ENCODE data around the gene UBN1. TPM values are rescaled to one million over a fixed set of nuclear protein-coding genes. Genes with fewer than 3 reads are reported as not detected.

UBN1 gene
- total RNA-seq, 5 donors from 2014 or later (not counting 1 experiment from before 2014, with no cell fraction given) = 41.8 to 53.7 (median 48.2) TPM

DNA sequence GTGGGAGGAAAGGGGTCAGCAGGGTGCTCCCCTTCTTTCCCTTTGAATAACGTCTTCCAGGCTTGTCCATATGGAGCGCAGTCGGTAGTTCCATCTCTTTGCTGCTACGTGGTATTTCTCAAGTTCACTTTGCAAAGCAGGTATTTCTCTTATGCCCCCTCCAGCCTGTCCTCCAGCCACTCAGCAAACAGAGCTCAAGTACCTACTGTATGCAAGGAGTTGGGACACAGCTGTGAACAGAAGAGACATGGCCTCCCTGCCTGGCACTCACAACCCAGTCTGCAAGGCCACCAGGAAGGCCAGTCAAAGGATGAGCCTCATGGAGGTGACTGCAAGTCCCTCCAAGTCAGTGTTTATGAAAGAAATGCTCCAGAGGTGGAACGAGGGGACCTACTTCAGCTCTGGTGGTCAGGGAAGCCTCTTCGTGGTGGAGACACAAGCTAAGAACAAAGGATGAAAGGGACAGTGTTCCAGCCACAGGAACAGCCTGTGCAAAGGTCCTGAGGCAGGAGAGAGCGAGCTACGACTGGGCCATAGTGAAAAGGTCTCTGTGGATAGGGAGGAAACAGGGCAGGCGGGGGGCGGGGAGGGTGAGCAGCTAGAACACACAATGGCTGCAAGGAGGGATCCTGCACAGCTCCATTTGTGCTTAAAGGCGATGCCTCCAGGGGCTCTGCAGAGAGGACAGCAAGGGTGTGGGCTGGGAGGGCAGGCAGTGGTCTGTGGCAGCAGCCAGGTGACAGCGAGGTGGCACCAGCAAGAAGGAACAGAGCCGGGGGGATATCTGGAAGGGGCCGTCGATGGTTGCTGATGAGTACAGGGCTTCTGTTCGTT is 57.0 kb downstream of the UBN1 start:
- Histone ChIP-seq H3K27ac (ENCODE audit: low read length) (no peak overlapping the region), H3K36me3 (ENCODE audit: control insufficient read depth in 2 of 2, extremely low read depth in 1 of 2, insufficient read depth in 1 of 2, low read length in 1 of 2) (no peaks in the 10 kb centered on the region), H3K9me3 (no peaks in the 10 kb centered on the region), H3K27me3 (replicated peaks in 1 of 2; ENCODE audit: control insufficient read depth in 2 of 2, extremely low read depth in 1 of 2, insufficient read depth in 2 of 2, low read length in 1 of 2) (peaks cover 0 to 43% of the 10 kb centered on the region in 2 experiments), H3K4me3 (ENCODE audit: control insufficient read depth in 1 of 2, extremely low read depth in 1 of 2, low read length in 1 of 2) (no peak overlapping the region), H3K4me1 (ENCODE audit: control insufficient read depth in 1 of 2, extremely low read depth in 1 of 2, insufficient read depth in 2 of 2, low read length in 2 of 2) (no peaks in the 10 kb centered on the region)
- ChIA-PET POLR2A (no interaction called here), CTCF (no interaction called here)
- ATAC-seq (replicated peaks in 1 of 4) (no peak), DNase-seq (no peak)
- H3K27ac Mint-ChIP-seq = no peak overlapping the region
- WGBS (ENCODE audit: insufficient coverage) = 75% methylated on average over 14 of the region's 16 CpGs
- no peaks in the 10 kb centered on the region for H3K9me3 Mint-ChIP-seq
- no peaks in the 10 kb centered on the region for H3K4me1 Mint-ChIP-seq
- H3K27me3 Mint-ChIP-seq = peaks cover 24 to 40% of the 10 kb centered on the region in 2 donors
- no peaks in the 10 kb centered on the region for H3K36me3 Mint-ChIP-seq
- no peak overlapping the region for H3K4me3 Mint-ChIP-seq

DNA sequence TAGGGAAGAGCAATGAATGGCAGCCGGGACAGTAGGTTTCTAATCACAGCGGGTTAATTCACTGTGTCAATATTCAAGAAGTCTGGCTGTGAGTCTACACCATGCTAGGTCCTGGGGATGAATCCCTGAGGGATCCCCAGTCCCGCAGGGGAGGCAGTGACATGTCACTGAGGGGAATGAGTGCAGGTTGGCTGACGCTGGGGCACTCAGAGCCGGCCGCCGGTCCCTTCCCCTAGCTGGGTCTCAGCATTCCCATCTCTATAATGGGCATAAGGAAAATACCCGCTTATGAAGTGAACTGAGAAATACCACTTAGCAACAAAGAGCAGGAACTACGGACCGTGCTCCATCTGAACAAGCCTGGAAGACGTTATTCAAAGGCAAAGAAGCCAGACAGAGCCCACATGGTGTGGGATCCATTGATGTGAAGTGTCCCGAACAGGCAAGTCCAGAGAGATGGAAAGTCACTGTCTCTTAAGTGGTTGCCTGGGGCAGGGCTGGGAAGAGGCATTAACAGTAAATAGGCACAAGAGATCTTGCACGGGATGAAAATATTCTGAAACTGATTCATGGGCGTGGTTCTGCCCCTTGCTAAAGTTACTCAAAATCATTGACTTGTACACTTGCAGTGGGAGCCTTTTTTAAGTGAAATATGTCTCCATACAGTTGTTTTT is 57.8 kb downstream of the UBN1 start:
- H3K4me1 Mint-ChIP-seq = no peaks in the 10 kb centered on the region
- 89% methylated on average over 10 of the region's 14 CpGs for WGBS (ENCODE audit: insufficient coverage)
- H3K27me3 Mint-ChIP-seq = peaks cover 24 to 35% of the 10 kb centered on the region in 2 donors
- Histone ChIP-seq H3K4me3 (ENCODE audit: control insufficient read depth in 1 of 2, extremely low read depth in 1 of 2, low read length in 1 of 2) (no peak overlapping the region), H3K4me1 (ENCODE audit: control insufficient read depth in 1 of 2, extremely low read depth in 1 of 2, insufficient read depth in 2 of 2, low read length in 2 of 2) (no peaks in the 10 kb centered on the region), H3K27ac (ENCODE audit: low read length) (no peak overlapping the region), H3K9me3 (no peaks in the 10 kb centered on the region), H3K27me3 (replicated peaks in 1 of 2; ENCODE audit: control insufficient read depth in 2 of 2, extremely low read depth in 1 of 2, insufficient read depth in 2 of 2, low read length in 1 of 2) (peaks cover 0 to 43% of the 10 kb centered on the region in 2 experiments), H3K36me3 (ENCODE audit: control insufficient read depth in 2 of 2, extremely low read depth in 1 of 2, insufficient read depth in 1 of 2, low read length in 1 of 2) (no peaks in the 10 kb centered on the region)
- CTCF ChIA-PET = no interaction called here
- no peaks in the 10 kb centered on the region for H3K36me3 Mint-ChIP-seq
- no peak overlapping the region for H3K4me3 Mint-ChIP-seq
- ATAC-seq (replicated peaks in 1 of 4) (no peak), DNase-seq (no peak)
- no peak overlapping the region for H3K27ac Mint-ChIP-seq
- no peaks in the 10 kb centered on the region for H3K9me3 Mint-ChIP-seq
- POLR2A ChIA-PET = no interaction called here

DNA sequence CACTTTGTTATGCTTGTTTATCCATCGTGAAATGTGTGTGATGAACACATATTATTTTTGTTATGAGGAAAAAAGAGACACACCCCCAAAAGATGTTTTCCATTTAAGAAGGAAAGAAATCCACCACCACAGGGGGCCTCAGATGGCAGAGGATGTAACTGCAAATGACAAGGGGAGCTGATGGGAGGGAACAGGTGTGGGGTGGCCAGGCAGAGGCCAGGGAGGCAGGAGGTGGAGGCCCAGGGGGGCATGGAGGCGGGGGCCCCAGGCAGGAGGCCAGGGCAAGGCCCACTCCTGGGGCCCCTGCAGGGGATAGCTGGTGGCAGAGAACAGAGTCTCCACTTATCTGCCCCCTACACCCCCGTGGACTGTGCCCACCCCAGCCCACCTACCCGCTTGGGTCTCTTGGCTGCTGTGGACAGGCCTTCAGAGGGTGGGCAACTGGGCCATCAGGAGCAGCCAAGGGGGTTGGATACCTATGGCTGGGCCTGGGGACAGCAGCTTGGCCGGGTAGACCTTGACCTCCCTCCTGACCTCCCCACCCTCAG is 61.6 kb downstream of the UBN1 start:
- no peaks in the 10 kb centered on the region for H3K9me3 Mint-ChIP-seq
- no peaks in the 10 kb centered on the region for H3K36me3 Mint-ChIP-seq
- H3K4me3 Mint-ChIP-seq = no peak overlapping the region
- no peak overlapping the region for H3K27ac Mint-ChIP-seq
- WGBS (ENCODE audit: insufficient coverage) = 40% methylated on average over 1 of the region's 5 CpGs
- ATAC-seq (replicated peaks in 1 of 4) (no peak), DNase-seq (no peak)
- Histone ChIP-seq H3K27me3 (replicated peaks in 1 of 2; ENCODE audit: control insufficient read depth in 2 of 2, extremely low read depth in 1 of 2, insufficient read depth in 2 of 2, low read length in 1 of 2) (peaks cover 0 to 35% of the 10 kb centered on the region in 2 experiments), H3K9me3 (no peaks in the 10 kb centered on the region), H3K4me3 (ENCODE audit: control insufficient read depth in 1 of 2, extremely low read depth in 1 of 2, low read length in 1 of 2) (no peak overlapping the region), H3K36me3 (ENCODE audit: control insufficient read depth in 2 of 2, extremely low read depth in 1 of 2, insufficient read depth in 1 of 2, low read length in 1 of 2) (no peaks in the 10 kb centered on the region), H3K27ac (ENCODE audit: low read length) (no peak overlapping the region), H3K4me1 (ENCODE audit: control insufficient read depth in 1 of 2, extremely low read depth in 1 of 2, insufficient read depth in 2 of 2, low read length in 2 of 2) (no peaks in the 10 kb centered on the region)
- ChIA-PET CTCF (no interaction called here), POLR2A (no interaction called here)
- H3K27me3 Mint-ChIP-seq = peaks cover 19 to 20% of the 10 kb centered on the region in 2 donors
- H3K4me1 Mint-ChIP-seq = no peaks in the 10 kb centered on the region

DNA sequence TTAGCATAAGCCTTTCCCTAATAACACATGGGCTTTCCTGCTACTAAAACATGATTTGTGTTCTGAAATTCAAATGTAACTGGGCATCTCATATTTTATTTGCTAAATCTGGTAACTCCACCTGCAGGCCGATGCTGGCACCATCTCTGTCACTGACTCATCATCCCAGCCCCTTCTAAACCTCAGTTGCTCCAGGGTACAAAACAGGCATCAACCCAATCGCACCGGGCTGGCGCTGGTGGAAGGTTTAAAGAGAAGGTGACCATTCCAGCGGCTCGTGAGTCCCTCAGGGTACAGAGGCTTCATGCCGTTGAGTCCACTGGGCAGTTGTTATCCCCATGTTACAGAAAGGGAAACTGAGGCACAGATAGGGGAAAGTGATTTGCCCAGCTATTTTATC is 62.5 kb downstream of the UBN1 start:
- 80% methylated on average over 1 of the region's 7 CpGs for WGBS (ENCODE audit: insufficient coverage)
- Mint-ChIP-seq H3K27me3 (peaks cover 10 to 14% of the 10 kb centered on the region in 2 donors), H3K27ac (no peak overlapping the region), H3K4me1 (no peaks in the 10 kb centered on the region), H3K4me3 (no peak overlapping the region), H3K36me3 (no peaks in the 10 kb centered on the region), H3K9me3 (no peaks in the 10 kb centered on the region)
- Histone ChIP-seq H3K9me3 (no peaks in the 10 kb centered on the region), H3K36me3 (ENCODE audit: control insufficient read depth in 2 of 2, extremely low read depth in 1 of 2, insufficient read depth in 1 of 2, low read length in 1 of 2) (no peaks in the 10 kb centered on the region), H3K27ac (ENCODE audit: low read length) (no peak overlapping the region), H3K4me3 (ENCODE audit: control insufficient read depth in 1 of 2, extremely low read depth in 1 of 2, low read length in 1 of 2) (no peak overlapping the region), H3K27me3 (replicated peaks in 1 of 2; ENCODE audit: control insufficient read depth in 2 of 2, extremely low read depth in 1 of 2, insufficient read depth in 2 of 2, low read length in 1 of 2) (peaks cover 0 to 36% of the 10 kb centered on the region in 2 experiments), H3K4me1 (ENCODE audit: control insufficient read depth in 1 of 2, extremely low read depth in 1 of 2, insufficient read depth in 2 of 2, low read length in 2 of 2) (no peaks in the 10 kb centered on the region)
- ATAC-seq (replicated peaks in 1 of 4) (no peak), DNase-seq (no peak)
- ChIA-PET CTCF (no interaction called here), POLR2A (no interaction called here)

DNA sequence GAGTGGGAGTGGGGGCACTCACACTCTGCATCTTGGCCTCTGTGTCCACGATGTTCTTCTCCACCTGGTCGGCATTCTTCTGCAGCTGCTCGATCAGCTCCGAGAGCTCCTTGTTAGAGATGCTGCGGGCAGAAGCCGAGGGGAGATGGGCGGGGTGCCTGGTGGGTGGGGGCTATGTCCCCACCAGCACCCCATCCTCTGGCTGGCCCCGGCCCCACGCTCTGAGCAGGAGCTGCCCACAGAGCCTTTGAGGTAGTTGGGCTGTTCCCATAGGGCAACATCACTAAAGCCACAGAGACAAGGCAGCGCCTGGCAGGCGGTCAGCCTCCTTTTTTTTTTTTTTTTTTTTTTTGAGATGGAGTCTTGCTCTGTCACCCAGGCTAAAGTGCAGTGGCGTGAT is 63.5 kb downstream of the UBN1 start:
- no peak for ATAC-seq (replicated peaks in 1 of 4)
- no peak overlapping the region for H3K4me3 Mint-ChIP-seq
- H3K27ac ChIP-seq (ENCODE audit: low read length) = no peak overlapping the region
- WGBS (ENCODE audit: insufficient coverage) = 90% methylated on average over 2 of the region's 12 CpGs
- POLR2A ChIA-PET = no interaction called here
- no peaks in the 10 kb centered on the region for H3K36me3 ChIP-seq (ENCODE audit: control insufficient read depth in 2 of 2, extremely low read depth in 1 of 2, insufficient read depth in 1 of 2, low read length in 1 of 2)
- peaks cover 0 to 34% of the 10 kb centered on the region in 2 experiments for H3K27me3 ChIP-seq (replicated peaks in 1 of 2; ENCODE audit: control insufficient read depth in 2 of 2, extremely low read depth in 1 of 2, insufficient read depth in 2 of 2, low read length in 1 of 2)
- no peaks in the 10 kb centered on the region for H3K4me1 ChIP-seq (ENCODE audit: control insufficient read depth in 1 of 2, extremely low read depth in 1 of 2, insufficient read depth in 2 of 2, low read length in 2 of 2)
- H3K36me3 Mint-ChIP-seq = no peaks in the 10 kb centered on the region
- DNase-seq = no peak
- peaks cover 3 to 12% of the 10 kb centered on the region in 2 donors for H3K27me3 Mint-ChIP-seq
- H3K27ac Mint-ChIP-seq = no peak overlapping the region
- no peaks in the 10 kb centered on the region for H3K4me1 Mint-ChIP-seq
- H3K9me3 Mint-ChIP-seq = no peaks in the 10 kb centered on the region
- no peaks in the 10 kb centered on the region for H3K9me3 ChIP-seq
- CTCF ChIA-PET = no interaction called here
- H3K4me3 ChIP-seq (ENCODE audit: control insufficient read depth in 1 of 2, extremely low read depth in 1 of 2, low read length in 1 of 2) = no peak overlapping the region

DNA sequence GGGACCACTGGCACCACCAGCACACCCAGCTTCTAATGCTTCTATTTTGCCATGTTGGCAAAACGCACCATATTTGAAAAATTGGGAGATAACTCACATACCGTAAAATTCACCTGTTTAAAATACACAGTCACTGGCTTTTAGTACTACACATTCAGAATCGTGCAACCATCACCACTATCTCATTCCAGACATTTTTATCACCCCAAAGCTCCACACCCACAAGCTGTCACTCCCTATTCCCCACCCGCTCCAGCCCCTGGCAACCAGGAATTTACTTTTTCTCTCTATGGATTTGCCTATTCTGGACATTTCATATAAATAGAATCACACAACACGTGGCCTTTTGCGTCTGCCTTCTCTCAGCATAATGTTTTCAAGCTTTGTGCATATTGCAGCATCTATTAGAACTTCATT is 64.7 kb downstream of the UBN1 start:
- DNase-seq = no peak
- no peaks in the 10 kb centered on the region for H3K4me1 ChIP-seq (ENCODE audit: control insufficient read depth in 1 of 2, extremely low read depth in 1 of 2, insufficient read depth in 2 of 2, low read length in 2 of 2)
- ChIA-PET POLR2A (no interaction called here), CTCF (no interaction called here)
- peaks cover 0 to 33% of the 10 kb centered on the region in 2 experiments for H3K27me3 ChIP-seq (replicated peaks in 1 of 2; ENCODE audit: control insufficient read depth in 2 of 2, extremely low read depth in 1 of 2, insufficient read depth in 2 of 2, low read length in 1 of 2)
- ATAC-seq (replicated peaks in 1 of 4) = no peak
- Mint-ChIP-seq H3K4me1 (no peaks in the 10 kb centered on the region), H3K36me3 (no peaks in the 10 kb centered on the region), H3K4me3 (no peak overlapping the region), H3K27ac (no peak overlapping the region), H3K9me3 (no peaks in the 10 kb centered on the region), H3K27me3 (peaks cover 3 to 8% of the 10 kb centered on the region in 2 donors)
- H3K36me3 ChIP-seq (ENCODE audit: control insufficient read depth in 2 of 2, extremely low read depth in 1 of 2, insufficient read depth in 1 of 2, low read length in 1 of 2) = no peaks in the 10 kb centered on the region
- H3K9me3 ChIP-seq = no peaks in the 10 kb centered on the region
- 72% methylated on average over 6 of the region's 6 CpGs for WGBS (ENCODE audit: insufficient coverage)
- H3K27ac ChIP-seq (ENCODE audit: low read length) = no peak overlapping the region
- H3K4me3 ChIP-seq (ENCODE audit: control insufficient read depth in 1 of 2, extremely low read depth in 1 of 2, low read length in 1 of 2) = no peak overlapping the region
